Tongue (tissue), 2 donors: ENCODE data around the gene TACC2. TPM values are rescaled to one million over a fixed set of nuclear protein-coding genes. Genes with fewer than 3 reads are reported as not detected.

Experiments used
- DNase-seq: peaks from one replicate; pipeline ENCODE4 v3.0.0-alpha.2; 2015
- total RNA-seq: library from RNA; depleted of rRNA; stranded (reverse); fragments of >200 nt; gene quantifications from one replicate; pipeline ENCODE4 v1.2.3, GENCODE V29; 2014

TACC2 gene
- total RNA-seq, 1 donor from 2014 or later = 128 TPM

- no peak for DNase-seq
Measured at GRCh38 chr10:122280156-122280555, 291.2 kb downstream of the TACC2 start.

- no peak for DNase-seq
Measured at GRCh38 chr10:122281018-122281626, 292.2 kb downstream of the TACC2 start.

- no peak for DNase-seq
Measured at GRCh38 chr10:122281751-122282150, 292.8 kb downstream of the TACC2 start.

GRCh38 chr10:122282253-122282671 lies 293.3 kb downstream of the TACC2 start:
- no peak for DNase-seq

- no peak for DNase-seq
Measured at GRCh38 chr10:122282909-122283308, 293.9 kb downstream of the TACC2 start.

- peak; percentile 78 for DNase-seq
Measured at GRCh38 chr10:122285506-122286444, 296.8 kb downstream of the TACC2 start.

GRCh38 chr10:122286867-122287266 lies 297.9 kb downstream of the TACC2 start:
- peak; percentile 90 for DNase-seq

- DNase-seq = peak; percentile 79
Measured at GRCh38 chr10:122287570-122287969, 298.6 kb downstream of the TACC2 start.

GRCh38 chr10:122288262-122288661 lies 299.3 kb downstream of the TACC2 start:
- DNase-seq = no peak

- DNase-seq = no peak
Measured at GRCh38 chr10:122288917-122289316, 300.0 kb downstream of the TACC2 start.

- no peak for DNase-seq
Measured at GRCh38 chr10:122290334-122290733, 301.4 kb downstream of the TACC2 start.

GRCh38 chr10:122290833-122291532 lies 302.0 kb downstream of the TACC2 start:
- DNase-seq = no peak

GRCh38 chr10:122291739-122292138 lies 302.8 kb downstream of the TACC2 start:
- no peak for DNase-seq

GRCh38 chr10:122292376-122292775 lies 303.4 kb downstream of the TACC2 start:
- no peak for DNase-seq

- no peak for DNase-seq
Measured at GRCh38 chr10:122293156-122293960, 304.4 kb downstream of the TACC2 start.

GRCh38 chr10:122293961-122294380 lies 305.0 kb downstream of the TACC2 start:
- DNase-seq = no peak

GRCh38 chr10:122294511-122295450 lies 305.8 kb downstream of the TACC2 start:
- no peak for DNase-seq

- DNase-seq = no peak
Measured at GRCh38 chr10:122295451-122295809, 306.5 kb downstream of the TACC2 start.

GRCh38 chr10:122296363-122297120 lies 307.6 kb downstream of the TACC2 start:
- DNase-seq = no peak

GRCh38 chr10:122297583-122297982 lies 308.6 kb downstream of the TACC2 start:
- no peak for DNase-seq
